Measurements from ENCODE around the gene RTBDN. TPM values are rescaled to one million over a fixed set of nuclear protein-coding genes. Genes with fewer than 3 reads are reported as not detected.
"Not testable (repeated sequence)": the region's sequence is repeated elsewhere in the genome, so short reads cannot be mapped to it uniquely, and the experiment has no call there.

RTBDN gene
- total RNA-seq, 2 experiments from 2014 or later = not detected

GRCh38 chr19:12833738-12834565 lies 427 bp downstream of the RTBDN start:
- peak; percentile 25 for DNase-seq
- Mint-ChIP-seq H3K4me3 (peak overlapping the region; percentile 39), H3K27me3 (peaks cover 73% of the 10 kb centered on the region), H3K4me1 (peaks cover 20% of the 10 kb centered on the region), H3K27ac (no peak overlapping the region), H3K36me3 (ENCODE audit: low read depth) (no peaks in the 10 kb centered on the region), H3K9me3 (no peaks in the 10 kb centered on the region)
- ChIA-PET CTCF (interaction anchor here (1.1 kb wide), 1 partner anchor 7 kb away, joined by 3 read pairs; no protein-coding TSS in a partner anchor), POLR2A (no interaction called here)

GRCh38 chr19:12833418-12833737 lies 1.0 kb downstream of the RTBDN start:
- H3K36me3 Mint-ChIP-seq (ENCODE audit: low read depth) = no peaks in the 10 kb centered on the region
- H3K27me3 Mint-ChIP-seq = peaks cover 75% of the 10 kb centered on the region
- ChIA-PET POLR2A (no interaction called here), CTCF (no interaction called here)
- H3K27ac Mint-ChIP-seq = peak overlapping the region; percentile 27
- H3K4me3 Mint-ChIP-seq = peak overlapping the region; percentile 11
- no peak for DNase-seq
- H3K4me1 Mint-ChIP-seq = peaks cover 20% of the 10 kb centered on the region
- no peaks in the 10 kb centered on the region for H3K9me3 Mint-ChIP-seq

GRCh38 chr19:12828494-12828893 lies 5.9 kb downstream of the RTBDN start:
- H3K27ac Mint-ChIP-seq = no peak overlapping the region
- POLR2A ChIA-PET = interaction anchor here (0.6 kb wide), 1 partner anchor 66 kb away, joined by 6 read pairs; no protein-coding TSS in a partner anchor
- peak; percentile 32 for DNase-seq
- H3K4me3 Mint-ChIP-seq = no peak overlapping the region
- CTCF ChIA-PET = interaction anchor here (1.2 kb wide), 1 partner anchor 10 kb away, joined by 3 read pairs; no protein-coding TSS in a partner anchor
- H3K36me3 Mint-ChIP-seq (ENCODE audit: low read depth) = no peaks in the 10 kb centered on the region
- H3K27me3 Mint-ChIP-seq = peaks cover 59% of the 10 kb centered on the region
- no peaks in the 10 kb centered on the region for H3K9me3 Mint-ChIP-seq
- H3K4me1 Mint-ChIP-seq = peaks cover 20% of the 10 kb centered on the region

GRCh38 chr19:12825254-12826131 lies 8.9 kb downstream of the RTBDN start:
- ChIA-PET POLR2A (no interaction called here), CTCF (interaction anchor here (0.6 to 1.8 kb wide), 7 partner anchors 19 to 152 kb away, joined by 3 to 5 read pairs (median 3); partner anchors contain the start of gene RNASEH2A)
- Mint-ChIP-seq H3K36me3 (ENCODE audit: low read depth) (no peaks in the 10 kb centered on the region), H3K4me3 (no peak overlapping the region), H3K27ac (no peak overlapping the region), H3K4me1 (peaks cover 12% of the 10 kb centered on the region), H3K9me3 (no peaks in the 10 kb centered on the region), H3K27me3 (peaks cover 35% of the 10 kb centered on the region)
- DNase-seq = no peak

- POLR2A ChIA-PET = no interaction called here
- Mint-ChIP-seq H3K36me3 (ENCODE audit: low read depth) (no peaks in the 10 kb centered on the region), H3K4me1 (peaks cover 12% of the 10 kb centered on the region), H3K9me3 (no peaks in the 10 kb centered on the region), H3K27me3 (peaks cover 13% of the 10 kb centered on the region), H3K27ac (no peak overlapping the region), H3K4me3 (no peak overlapping the region)
- no peak for DNase-seq
- CTCF ChIA-PET = interaction anchor here (1.9 kb wide), 1 partner anchor 64 kb away, joined by 6 read pairs; no protein-coding TSS in a partner anchor
These were observed 12.6 kb downstream of the RTBDN start for GRCh38 chr19:12821761-12822160.

GRCh38 chr19:12817810-12818209 lies 16.6 kb downstream of the RTBDN start:
- H3K9me3 Mint-ChIP-seq; H3K4me1 Mint-ChIP-seq; H3K27me3 Mint-ChIP-seq; H3K27ac Mint-ChIP-seq; H3K4me3 Mint-ChIP-seq; POLR2A ChIA-PET; H3K36me3 Mint-ChIP-seq (ENCODE audit: low read depth); DNase-seq: not testable (repeated sequence)
- CTCF ChIA-PET = interaction anchor here (0.6 to 1.0 kb wide), 3 partner anchors 114 to 166 kb away, joined by 3 read pairs; no protein-coding TSS in a partner anchor

- DNase-seq; H3K4me3 Mint-ChIP-seq; H3K27ac Mint-ChIP-seq; H3K27me3 Mint-ChIP-seq; POLR2A ChIA-PET; H3K4me1 Mint-ChIP-seq; H3K9me3 Mint-ChIP-seq; H3K36me3 Mint-ChIP-seq (ENCODE audit: low read depth): not testable (repeated sequence)
- CTCF ChIA-PET = interaction anchor here (0.6 kb wide), 1 partner anchor 10 kb away, joined by 3 read pairs; no protein-coding TSS in a partner anchor
These were observed 17.2 kb downstream of the RTBDN start for GRCh38 chr19:12817188-12817587.

- POLR2A ChIA-PET = no interaction called here
These were observed 19.3 kb downstream of the RTBDN start for GRCh38 chr19:12815088-12815487.

GRCh38 chr19:12806242-12807081 lies 27.9 kb downstream of the RTBDN start, which contains the start of gene RNASEH2A:
Gene RNASEH2A, plus strand, starts transcription at chr19:12806584. Its CDS starts 90 bp downstream, at chr19:12806674.
- Mint-ChIP-seq H3K4me1 (peaks cover 27% of the 10 kb centered on the region), H3K27me3 (no peaks in the 10 kb centered on the region), H3K9me3 (no peaks in the 10 kb centered on the region), H3K36me3 (ENCODE audit: low read depth) (peaks cover 8% of the 10 kb centered on the region), H3K4me3 (peak within 1 kb of the TSS; percentile 94), H3K27ac (peak within 1 kb of the TSS; percentile 93)
- DNase-seq = peak; percentile 90
- CTCF ChIA-PET = interaction anchor here (0.7 to 2.4 kb wide), 11 partner anchors 10 to 159 kb away, joined by 3 to 11 read pairs (median 4); no protein-coding TSS in a partner anchor
- POLR2A ChIA-PET = interaction anchor here (0.7 kb wide), 1 partner anchor 69 kb away, joined by 3 read pairs; the partner anchor contains the start of gene GET3

More at GRCh38 chr19:12815088-12815487, 19.3 kb downstream of the RTBDN start:
- CTCF ChIA-PET = interaction anchor here (0.7 to 1.2 kb wide), 5 partner anchors 9 to 43 kb away, joined by 3 to 4 read pairs (median 3); no protein-coding TSS in a partner anchor
- Mint-ChIP-seq H3K4me3 (no peak overlapping the region), H3K36me3 (ENCODE audit: low read depth) (peaks cover 8% of the 10 kb centered on the region), H3K27me3 (no peaks in the 10 kb centered on the region), H3K9me3 (no peaks in the 10 kb centered on the region), H3K27ac (no peak overlapping the region), H3K4me1 (no peaks in the 10 kb centered on the region)
- no peak for DNase-seq

- Mint-ChIP-seq H3K36me3 (ENCODE audit: low read depth) (peaks cover 15% of the 10 kb centered on the region), H3K4me3 (no peak overlapping the region), H3K27me3 (no peaks in the 10 kb centered on the region), H3K4me1 (peaks cover 43% of the 10 kb centered on the region), H3K27ac (no peak overlapping the region), H3K9me3 (no peaks in the 10 kb centered on the region)
- ChIA-PET POLR2A (no interaction called here), CTCF (interaction anchor here (0.6 to 2.4 kb wide), 2 partner anchors 9 to 44 kb away, joined by 3 to 10 read pairs; no protein-coding TSS in a partner anchor)
- no peak for DNase-seq
These were observed 30.3 kb downstream of the RTBDN start for GRCh38 chr19:12804051-12804450.

GRCh38 chr19:12802267-12803106 lies 31.9 kb downstream of the RTBDN start:
- H3K9me3 Mint-ChIP-seq = no peaks in the 10 kb centered on the region

More at GRCh38 chr19:12802267-12803106, 31.9 kb downstream of the RTBDN start:
- H3K27me3 Mint-ChIP-seq = no peaks in the 10 kb centered on the region
- H3K4me1 Mint-ChIP-seq = peaks cover 39% of the 10 kb centered on the region
- peaks cover 11% of the 10 kb centered on the region for H3K36me3 Mint-ChIP-seq (ENCODE audit: low read depth)
- DNase-seq = no peak
- peak overlapping the region; percentile 86 for H3K4me3 Mint-ChIP-seq
- H3K27ac Mint-ChIP-seq = peak overlapping the region; percentile 70
- ChIA-PET POLR2A (interaction anchor here (0.8 kb wide), 1 partner anchor 11 kb away, joined by 3 read pairs; the partner anchor contains the start of gene JUNB), CTCF (interaction anchor here (1.0 to 1.6 kb wide), 5 partner anchors 10 to 45 kb away, joined by 3 to 6 read pairs (median 4); partner anchors contain the start of gene HOOK2)
